ENCODE results near the gene STAG2.

DNA sequence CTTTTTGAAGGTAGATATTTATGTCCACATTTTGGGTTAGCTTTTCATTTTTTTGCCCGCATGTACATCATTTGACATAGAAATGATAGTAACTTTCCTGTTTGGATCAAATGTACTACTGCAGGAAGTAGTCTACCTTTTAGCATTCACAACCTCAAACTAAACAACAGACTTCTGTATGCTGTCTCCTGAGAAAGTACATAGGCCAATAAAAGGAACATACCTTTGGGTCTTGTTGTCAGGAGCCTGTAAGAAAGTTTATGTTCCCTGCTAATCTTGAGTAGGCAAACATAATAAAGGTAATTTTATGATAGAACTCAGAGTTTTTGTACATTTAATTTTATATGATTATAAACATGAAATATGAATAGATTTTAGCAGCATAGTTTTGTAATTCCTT lies 54.2 kb downstream of the STAG2 start:
- TF ChIP-seq, protein P1, sequence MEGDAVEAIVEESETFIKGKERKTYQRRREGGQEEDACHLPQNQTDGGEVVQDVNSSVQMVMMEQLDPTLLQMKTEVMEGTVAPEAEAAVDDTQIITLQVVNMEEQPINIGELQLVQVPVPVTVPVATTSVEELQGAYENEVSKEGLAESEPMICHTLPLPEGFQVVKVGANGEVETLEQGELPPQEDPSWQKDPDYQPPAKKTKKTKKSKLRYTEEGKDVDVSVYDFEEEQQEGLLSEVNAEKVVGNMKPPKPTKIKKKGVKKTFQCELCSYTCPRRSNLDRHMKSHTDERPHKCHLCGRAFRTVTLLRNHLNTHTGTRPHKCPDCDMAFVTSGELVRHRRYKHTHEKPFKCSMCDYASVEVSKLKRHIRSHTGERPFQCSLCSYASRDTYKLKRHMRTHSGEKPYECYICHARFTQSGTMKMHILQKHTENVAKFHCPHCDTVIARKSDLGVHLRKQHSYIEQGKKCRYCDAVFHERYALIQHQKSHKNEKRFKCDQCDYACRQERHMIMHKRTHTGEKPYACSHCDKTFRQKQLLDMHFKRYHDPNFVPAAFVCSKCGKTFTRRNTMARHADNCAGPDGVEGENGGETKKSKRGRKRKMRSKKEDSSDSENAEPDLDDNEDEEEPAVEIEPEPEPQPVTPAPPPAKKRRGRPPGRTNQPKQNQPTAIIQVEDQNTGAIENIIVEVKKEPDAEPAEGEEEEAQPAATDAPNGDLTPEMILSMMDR (conservative IDR thresholded peaks at IDR 0.05) = no peak
- no peak for TF ChIP-seq ZFX (IDR thresholded peaks at IDR 0.05)
